BLaER1 treated with 17β-estradiol and CSF1 and Interleukin-3, amounts not matched to agents 10 nM and 100 nM (cell line): ENCODE data around the gene COL11A2.
A peak's percentile ranks its signal among the peaks of the same experiment; 100 is the strongest.

ENCODE experiments used
- H3K27ac ChIP-seq, 11 experiments: shearing (Covaris generic); formaldehyde crosslinking; 2 replicates each; pipeline ENCODE4 v1.8.1; 2022
- H3K27me3 ChIP-seq, 11 experiments: shearing (Covaris generic); formaldehyde crosslinking; 2 replicates each; pipeline ENCODE4 v1.8.1; 2022
- H3K36me3 ChIP-seq, 11 experiments: shearing (Covaris generic); formaldehyde crosslinking; 2 replicates each; pipeline ENCODE4 v1.8.1; 2022
- H3K4me1 ChIP-seq, 10 experiments: shearing (Covaris generic); formaldehyde crosslinking; 2 replicates each; pipeline ENCODE4 v1.8.1; 2022
- H3K4me2 ChIP-seq, 11 experiments: shearing (Covaris generic); formaldehyde crosslinking; 2 replicates each; pipeline ENCODE4 v1.8.1; 2022
- H3K4me3 ChIP-seq, 10 experiments: shearing (Covaris generic); formaldehyde crosslinking; 2 replicates each; pipeline ENCODE4 v1.8.1; 2022
- H3K9ac ChIP-seq, 11 experiments: shearing (Covaris generic); formaldehyde crosslinking; 2 replicates each; pipeline ENCODE4 v1.8.1; 2022
- H3K9me3 ChIP-seq, 11 experiments: shearing (Covaris generic); formaldehyde crosslinking; replicated peaks in 1 of 11; 2 replicates each; pipeline ENCODE4 v1.8.1; 2022
- H4K20me1 ChIP-seq, 11 experiments: shearing (Covaris generic); formaldehyde crosslinking; 2 replicates each; pipeline ENCODE4 v1.8.1; 2022
- Cebpa-rat ChIP-seq, 11 experiments: shearing (Covaris generic); IDR thresholded peaks; 2 replicates each; pipeline ENCODE4 v1.8.1; 2022

Gene COL11A2

GRCh38 chr6:33216117-33216649 lies 23.9 kb upstream of the COL11A2 start:
- H3K4me1 ChIP-seq = peaks cover 20 to 33% (median 23%) of the 10 kb centered on the region in 10 experiments
- peaks cover 23 to 44% (median 38%) of the 10 kb centered on the region in 11 experiments for H3K27me3 ChIP-seq
- no peaks in the 10 kb centered on the region for H3K9me3 ChIP-seq
- H3K27ac ChIP-seq = no peak overlapping the region
- no peak overlapping the region for H3K4me2 ChIP-seq
- no peak overlapping the region for H3K4me3 ChIP-seq
- no peak for TF ChIP-seq Cebpa-rat (IDR thresholded peaks at IDR 0.05)
- peaks cover 0 to 12% (median 6%) of the 10 kb centered on the region in 11 experiments; a peak in 4 of 22 replicates for H3K36me3 ChIP-seq
- H3K9ac ChIP-seq = no peak overlapping the region
- peaks cover 0 to 8% (median 0%) of the 10 kb centered on the region in 11 experiments; a peak in 1 of 22 replicates for H4K20me1 ChIP-seq

GRCh38 chr6:33215271-33216116 lies 23.2 kb upstream of the COL11A2 start:
- H3K27ac ChIP-seq = no peak overlapping the region
- H3K9me3 ChIP-seq = no peaks in the 10 kb centered on the region
- H3K36me3 ChIP-seq = peaks cover 0 to 18% (median 7%) of the 10 kb centered on the region in 11 experiments; a peak in 12 of 22 replicates
- TF ChIP-seq Cebpa-rat (IDR thresholded peaks at IDR 0.05) = no peak
- peaks cover 0 to 8% (median 0%) of the 10 kb centered on the region in 11 experiments; a peak in 1 of 22 replicates for H4K20me1 ChIP-seq
- no peak overlapping the region for H3K9ac ChIP-seq
- no peak overlapping the region for H3K4me3 ChIP-seq
- H3K4me1 ChIP-seq = peaks cover 20 to 33% (median 23%) of the 10 kb centered on the region in 10 experiments
- H3K27me3 ChIP-seq = peaks cover 23 to 44% (median 38%) of the 10 kb centered on the region in 11 experiments
- no peak overlapping the region for H3K4me2 ChIP-seq

- TF ChIP-seq Cebpa-rat (IDR thresholded peaks at IDR 0.05) = no peak
- H3K4me2 ChIP-seq = peak overlapping the region; percentile 88 to 100 (median 98)
Measured at GRCh38 chr6:33213989-33214335, 21.7 kb upstream of the COL11A2 start.

GRCh38 chr6:33213166-33213988 lies 21.1 kb upstream of the COL11A2 start:
- Histone ChIP-seq H4K20me1 (peaks cover 0 to 15% (median 0%) of the 10 kb centered on the region in 11 experiments; a peak in 2 of 22 replicates), H3K36me3 (peaks cover 10 to 29% (median 19%) of the 10 kb centered on the region in 11 experiments; a peak in 17 of 22 replicates), H3K4me2 (peak overlapping the region; percentile 88 to 100 (median 98)), H3K27ac (peak overlapping the region in 5 of 11 experiments; percentile 4 to 32 (median 14); a peak in 5 of 22 replicates), H3K4me3 (peak overlapping the region; percentile 46 to 69 (median 58)), H3K9me3 (no peaks in the 10 kb centered on the region), H3K9ac (peak overlapping the region; percentile 54 to 80 (median 65)), H3K27me3 (peaks cover 23 to 44% (median 38%) of the 10 kb centered on the region in 11 experiments), H3K4me1 (peaks cover 26 to 41% (median 33%) of the 10 kb centered on the region in 10 experiments)
- TF ChIP-seq Cebpa-rat (IDR thresholded peaks at IDR 0.05) = no peak

More at GRCh38 chr6:33213989-33214335, 21.7 kb upstream of the COL11A2 start:
- Histone ChIP-seq H3K9me3 (no peaks in the 10 kb centered on the region), H3K36me3 (peaks cover 10 to 29% (median 19%) of the 10 kb centered on the region in 11 experiments; a peak in 17 of 22 replicates), H3K4me3 (peak overlapping the region; percentile 46 to 69 (median 58); a peak in 18 of 20 replicates), H4K20me1 (peaks cover 0 to 15% (median 0%) of the 10 kb centered on the region in 11 experiments; a peak in 2 of 22 replicates), H3K9ac (peak overlapping the region in 10 of 11 experiments; percentile 54 to 80 (median 67); a peak in 13 of 22 replicates), H3K27ac (no peak overlapping the region), H3K4me1 (peaks cover 23 to 44% (median 30%) of the 10 kb centered on the region in 10 experiments), H3K27me3 (peaks cover 23 to 44% (median 38%) of the 10 kb centered on the region in 11 experiments)

GRCh38 chr6:33212857-33213165 lies 20.5 kb upstream of the COL11A2 start:
- TF ChIP-seq Cebpa-rat (IDR thresholded peaks at IDR 0.05) = no peak
- peak overlapping the region; percentile 88 to 100 (median 98) for H3K4me2 ChIP-seq
- H3K27ac ChIP-seq = peak overlapping the region in 3 of 11 experiments; percentile 14 to 30 (median 14); a peak in 3 of 22 replicates
- peaks cover 0 to 15% (median 0%) of the 10 kb centered on the region in 11 experiments; a peak in 2 of 22 replicates for H4K20me1 ChIP-seq
- H3K4me1 ChIP-seq = peaks cover 26 to 39% (median 33%) of the 10 kb centered on the region in 10 experiments
- no peaks in the 10 kb centered on the region for H3K9me3 ChIP-seq
- peaks cover 10 to 29% (median 19%) of the 10 kb centered on the region in 11 experiments; a peak in 17 of 22 replicates for H3K36me3 ChIP-seq
- H3K9ac ChIP-seq = peak overlapping the region; percentile 54 to 80 (median 65); a peak in 21 of 22 replicates
- H3K4me3 ChIP-seq = peak overlapping the region; percentile 46 to 69 (median 58)
- peaks cover 23 to 44% (median 38%) of the 10 kb centered on the region in 11 experiments for H3K27me3 ChIP-seq

- Histone ChIP-seq H3K4me2 (peak overlapping the region; percentile 88 to 100 (median 98); a peak in 17 of 22 replicates), H3K4me1 (peaks cover 32 to 47% (median 38%) of the 10 kb centered on the region in 10 experiments), H3K9ac (no peak overlapping the region), H3K9me3 (no peaks in the 10 kb centered on the region), H3K36me3 (peaks cover 10 to 29% (median 19%) of the 10 kb centered on the region in 11 experiments; a peak in 17 of 22 replicates), H3K27me3 (peaks cover 23 to 45% (median 39%) of the 10 kb centered on the region in 11 experiments), H3K27ac (no peak overlapping the region), H3K4me3 (no peak overlapping the region), H4K20me1 (peaks cover 0 to 15% (median 0%) of the 10 kb centered on the region in 11 experiments; a peak in 2 of 22 replicates)
- no peak for TF ChIP-seq Cebpa-rat (IDR thresholded peaks at IDR 0.05)
Measured at GRCh38 chr6:33211666-33212422, 19.6 kb upstream of the COL11A2 start.

GRCh38 chr6:33211136-33211535 lies 18.9 kb upstream of the COL11A2 start:
- no peaks in the 10 kb centered on the region for H3K9me3 ChIP-seq
- TF ChIP-seq Cebpa-rat (IDR thresholded peaks at IDR 0.05) = no peak
- peaks cover 32 to 47% (median 38%) of the 10 kb centered on the region in 10 experiments for H3K4me1 ChIP-seq
- H3K36me3 ChIP-seq = peaks cover 10 to 29% (median 19%) of the 10 kb centered on the region in 11 experiments; a peak in 17 of 22 replicates
- H3K4me3 ChIP-seq = no peak overlapping the region
- H4K20me1 ChIP-seq = peaks cover 0 to 15% (median 0%) of the 10 kb centered on the region in 11 experiments; a peak in 2 of 22 replicates
- no peak overlapping the region for H3K27ac ChIP-seq
- no peak overlapping the region for H3K4me2 ChIP-seq
- H3K9ac ChIP-seq = no peak overlapping the region
- peaks cover 23 to 52% (median 46%) of the 10 kb centered on the region in 11 experiments for H3K27me3 ChIP-seq
